Upper lobe of right lung (tissue), 1 donor: ENCODE results near the gene UBR1. TPM values are rescaled to one million over a fixed set of nuclear protein-coding genes. Genes with fewer than 3 reads are reported as not detected.
"Not testable (repeated sequence)": the region's sequence is repeated elsewhere in the genome, so short reads cannot be mapped to it uniquely, and the experiment has no call there.

ENCODE experiments used
- ATAC-seq: fragments of 200-7000 bp; cut with Tn5 transposase; one replicate; pipeline ENCODE4 v1.9.1; 2020; ENCODE audit warnings: mild to moderate bottlenecking, moderate library complexity
- DNase-seq: peaks from one replicate; pipeline ENCODE4 v3.0.0-alpha.2; 2020
- H3K27ac ChIP-seq: fragments of 200-600 bp; one replicate; pipeline ENCODE4 v1.8.0; 2022
- H3K27me3 ChIP-seq: fragments of 200-600 bp; one replicate; pipeline ENCODE4 v1.8.0; 2022; ENCODE audit warnings: mild to moderate bottlenecking
- H3K36me3 ChIP-seq: fragments of 200-600 bp; one replicate; pipeline ENCODE4 v1.8.0; 2022
- H3K4me1 ChIP-seq: fragments of 200-600 bp; one replicate; pipeline ENCODE4 v1.8.0; 2022
- H3K4me3 ChIP-seq: fragments of 200-600 bp; one replicate; pipeline ENCODE4 v1.8.0; 2022; ENCODE audit warnings: mild to moderate bottlenecking
- H3K9me3 ChIP-seq: fragments of 200-600 bp; one replicate; pipeline ENCODE4 v1.8.0; 2022
- intact Hi-C: fragments of 100-400 bp; cut with DNase I; formaldehyde crosslinking; loops from one replicate; pipeline ENCODE4 v1.11.0; 2022
- total RNA-seq: library from RNA; stranded (reverse); fragmentation: NEBNext Ultra II Directional; extraction: Animal tissue kit (Norgen Biotek cat#: 25700); gene quantifications from one replicate; pipeline ENCODE4 v1.2.1, GENCODE V29; 2021
- TF ChIP-seq, protein P1 (sequence below): fragments of 200-600 bp; IDR thresholded peaks from one replicate; pipeline ENCODE4 v1.8.0; 2022; ENCODE audit warnings: antibody characterized with exemption
- donor health status: DM: no; HTN: yes; CAD: no; lungs with severe emphysema.

The UBR1 gene
- total RNA-seq, 1 donor from 2014 or later = 37.9 TPM

DNA sequence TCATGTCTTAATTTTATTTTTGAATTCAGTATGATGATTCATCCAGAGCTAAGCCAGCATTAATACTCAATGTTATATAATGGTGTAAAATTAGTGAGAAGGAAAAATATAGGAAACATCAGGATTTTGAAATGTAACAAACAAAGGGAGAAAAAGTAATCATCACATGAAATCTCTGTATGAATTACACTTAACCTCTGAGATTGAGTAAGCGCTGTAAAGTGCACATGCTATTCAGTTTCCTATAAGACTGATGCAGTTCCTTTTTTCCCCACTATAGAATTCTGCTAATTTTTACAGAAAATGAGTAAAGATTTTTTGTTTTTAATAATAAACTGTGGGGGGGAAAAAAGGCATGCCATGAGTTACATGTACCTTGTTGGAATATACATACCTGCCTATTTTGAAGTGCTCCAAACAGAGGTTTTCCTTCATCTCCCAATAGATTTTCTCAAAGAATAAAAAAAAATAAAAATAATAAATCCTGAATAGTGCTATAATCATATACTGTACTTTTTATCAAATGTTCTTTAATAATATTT lies 121.3 kb downstream of the UBR1 start:
- intact Hi-C loops = no loop called here
- H3K27ac ChIP-seq = no peak overlapping the region
- DNase-seq (no peak), ATAC-seq (no peak)
- H3K4me1 ChIP-seq = no peaks in the 10 kb centered on the region
- H3K4me3 ChIP-seq = no peak overlapping the region
- TF ChIP-seq, protein P1, sequence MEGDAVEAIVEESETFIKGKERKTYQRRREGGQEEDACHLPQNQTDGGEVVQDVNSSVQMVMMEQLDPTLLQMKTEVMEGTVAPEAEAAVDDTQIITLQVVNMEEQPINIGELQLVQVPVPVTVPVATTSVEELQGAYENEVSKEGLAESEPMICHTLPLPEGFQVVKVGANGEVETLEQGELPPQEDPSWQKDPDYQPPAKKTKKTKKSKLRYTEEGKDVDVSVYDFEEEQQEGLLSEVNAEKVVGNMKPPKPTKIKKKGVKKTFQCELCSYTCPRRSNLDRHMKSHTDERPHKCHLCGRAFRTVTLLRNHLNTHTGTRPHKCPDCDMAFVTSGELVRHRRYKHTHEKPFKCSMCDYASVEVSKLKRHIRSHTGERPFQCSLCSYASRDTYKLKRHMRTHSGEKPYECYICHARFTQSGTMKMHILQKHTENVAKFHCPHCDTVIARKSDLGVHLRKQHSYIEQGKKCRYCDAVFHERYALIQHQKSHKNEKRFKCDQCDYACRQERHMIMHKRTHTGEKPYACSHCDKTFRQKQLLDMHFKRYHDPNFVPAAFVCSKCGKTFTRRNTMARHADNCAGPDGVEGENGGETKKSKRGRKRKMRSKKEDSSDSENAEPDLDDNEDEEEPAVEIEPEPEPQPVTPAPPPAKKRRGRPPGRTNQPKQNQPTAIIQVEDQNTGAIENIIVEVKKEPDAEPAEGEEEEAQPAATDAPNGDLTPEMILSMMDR = no peak
- no peaks in the 10 kb centered on the region for H3K9me3 ChIP-seq
- H3K36me3 ChIP-seq = peaks cover 65% of the 10 kb centered on the region
- H3K27me3 ChIP-seq = no peaks in the 10 kb centered on the region

DNA sequence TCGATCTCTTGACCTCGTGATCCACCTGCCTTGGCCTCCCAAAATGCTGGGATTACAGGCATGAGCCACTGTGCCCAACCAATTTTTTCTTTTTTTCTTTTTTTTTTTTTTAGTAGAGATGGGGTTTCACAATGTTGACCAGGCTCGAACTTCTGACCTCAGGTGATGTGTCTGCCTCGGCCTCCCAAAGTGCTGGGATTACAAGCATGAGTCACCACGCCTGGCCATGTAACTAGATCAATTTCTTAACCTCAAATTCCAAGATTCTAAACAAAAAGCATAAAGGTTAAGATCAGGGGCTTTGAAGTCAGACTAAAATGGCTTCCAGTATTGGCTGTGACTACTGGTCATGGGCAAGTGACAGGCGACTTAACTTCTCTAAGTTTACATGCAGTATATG lies 126.7 kb downstream of the UBR1 start:
- H3K9me3 ChIP-seq, H3K4me3 ChIP-seq, ATAC-seq, H3K4me1 ChIP-seq, H3K27ac ChIP-seq, intact Hi-C loops, H3K27me3 ChIP-seq, DNase-seq: not testable (repeated sequence)
- H3K36me3 ChIP-seq = peaks cover 79% of the 10 kb centered on the region

DNA sequence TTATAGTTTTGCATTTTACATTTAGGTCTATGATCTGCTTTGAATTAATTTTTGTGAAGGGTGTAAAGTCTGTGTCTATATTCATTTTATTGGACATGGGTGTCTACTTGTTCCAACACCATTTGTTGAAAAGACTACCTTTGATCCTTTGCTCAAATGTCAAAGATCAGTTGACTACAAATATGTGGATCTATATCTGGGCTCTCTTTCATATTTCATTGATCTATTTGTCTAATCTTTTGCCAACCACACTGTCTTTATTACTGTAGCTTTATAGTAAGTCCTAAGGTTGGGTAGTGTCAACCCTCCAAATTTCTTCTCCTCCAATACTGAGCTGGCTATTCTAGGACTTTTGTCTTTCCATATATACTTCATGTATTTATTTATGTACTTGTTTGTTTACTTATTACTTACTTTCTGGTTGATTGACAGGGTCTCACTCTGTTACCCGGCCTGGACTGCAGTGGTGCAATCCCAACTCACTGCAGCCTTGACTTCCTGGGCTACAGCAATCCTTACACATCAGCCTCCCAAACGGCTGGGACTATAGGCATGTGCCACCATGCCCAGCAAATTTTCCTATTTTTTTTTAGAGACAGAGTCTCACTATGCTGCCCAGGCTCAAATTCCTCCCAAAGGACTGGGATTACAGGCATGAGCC lies 131.5 kb downstream of the UBR1 start:
- no peak for DNase-seq
- no peaks in the 10 kb centered on the region for H3K27me3 ChIP-seq
- no peak overlapping the region for H3K4me3 ChIP-seq
- TF ChIP-seq, protein P1 = no peak
- H3K4me1 ChIP-seq = no peaks in the 10 kb centered on the region
- H3K27ac ChIP-seq = no peak overlapping the region
- no peaks in the 10 kb centered on the region for H3K9me3 ChIP-seq
- intact Hi-C loops = no loop called here
- ATAC-seq = no peak
- H3K36me3 ChIP-seq = peaks cover 80% of the 10 kb centered on the region

DNA sequence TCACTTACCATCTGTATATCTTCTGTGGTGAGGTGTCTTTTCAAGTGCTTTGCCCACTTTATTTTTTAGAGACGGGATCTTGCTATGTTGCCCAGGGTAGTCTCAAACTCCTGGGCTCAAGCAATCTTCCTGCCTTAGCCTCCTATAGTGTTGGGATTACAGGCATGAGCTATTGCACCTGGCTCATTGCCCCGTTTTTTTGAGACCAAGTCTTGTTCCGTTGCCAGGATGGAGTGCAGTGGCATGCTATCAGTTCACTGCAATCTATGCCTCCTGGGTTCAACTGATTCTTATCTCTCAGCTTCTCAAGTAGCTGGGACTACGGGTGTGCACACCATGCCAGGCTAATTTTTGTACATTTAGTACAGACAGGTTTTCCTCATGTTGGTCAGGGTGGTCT lies 132.7 kb downstream of the UBR1 start:
- TF ChIP-seq, protein P1 = no peak
- intact Hi-C loops = no loop called here
- ATAC-seq = no peak
- no peak for DNase-seq
- Histone ChIP-seq H3K4me3 (no peak overlapping the region), H3K36me3 (peaks cover 88% of the 10 kb centered on the region), H3K27ac (no peak overlapping the region), H3K4me1 (no peaks in the 10 kb centered on the region), H3K9me3 (no peaks in the 10 kb centered on the region), H3K27me3 (no peaks in the 10 kb centered on the region)

DNA sequence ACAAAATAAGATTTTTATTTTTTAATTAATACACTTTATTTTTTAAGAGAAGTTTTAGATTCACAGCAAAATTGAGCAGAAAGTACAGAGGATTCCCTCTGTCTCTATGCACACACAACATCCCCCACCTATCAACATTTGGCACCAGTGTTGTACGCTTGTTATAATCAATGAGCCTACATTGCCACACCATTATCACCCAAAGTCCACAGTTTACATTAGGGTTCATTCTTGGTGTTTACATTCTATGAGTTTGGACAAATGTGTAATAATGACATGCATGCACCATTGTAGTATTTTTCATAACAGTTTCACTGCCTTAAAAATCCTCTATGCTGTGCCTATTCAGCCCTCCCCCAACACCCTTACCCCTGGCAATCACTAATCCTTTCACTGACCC lies 134.0 kb downstream of the UBR1 start:
- TF ChIP-seq, protein P1 = no peak
- no peaks in the 10 kb centered on the region for H3K9me3 ChIP-seq
- H3K27me3 ChIP-seq = no peaks in the 10 kb centered on the region
- H3K4me3 ChIP-seq = no peak overlapping the region
- no peak for DNase-seq
- no peak overlapping the region for H3K27ac ChIP-seq
- no peak for ATAC-seq
- intact Hi-C loops = no loop called here
- H3K4me1 ChIP-seq = no peaks in the 10 kb centered on the region
- peaks cover 88% of the 10 kb centered on the region for H3K36me3 ChIP-seq

DNA sequence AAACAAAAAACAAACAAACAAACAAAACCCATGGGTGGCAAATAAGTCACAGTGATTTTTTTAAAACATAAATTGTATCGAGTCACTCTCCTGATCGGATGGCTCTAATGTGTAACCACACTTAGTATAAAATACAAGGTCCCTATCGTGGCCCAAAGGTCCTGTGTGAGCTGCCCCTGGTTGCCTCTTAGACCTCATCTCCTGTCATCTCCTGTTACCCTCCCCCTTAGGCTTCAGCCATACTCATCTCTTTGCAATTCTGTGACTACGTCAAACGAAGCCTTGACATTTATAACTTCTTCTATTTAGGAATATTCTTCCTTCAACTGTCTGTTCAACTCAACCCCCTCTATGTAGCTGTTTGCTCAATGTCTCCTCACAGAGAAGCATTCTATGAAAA lies 141.4 kb downstream of the UBR1 start:
- peaks cover 89% of the 10 kb centered on the region for H3K36me3 ChIP-seq
- no peak for ATAC-seq
- intact Hi-C loops = no loop called here

More for the DNA sequence above, 141.4 kb downstream of the UBR1 start:
- DNase-seq = no peak
- Histone ChIP-seq H3K27me3 (no peaks in the 10 kb centered on the region), H3K27ac (no peak overlapping the region), H3K4me1 (no peaks in the 10 kb centered on the region), H3K4me3 (no peak overlapping the region), H3K9me3 (no peaks in the 10 kb centered on the region)
- TF ChIP-seq, protein P1 = no peak
